ENCODE measurements around the gene GDAP2.

DNA sequence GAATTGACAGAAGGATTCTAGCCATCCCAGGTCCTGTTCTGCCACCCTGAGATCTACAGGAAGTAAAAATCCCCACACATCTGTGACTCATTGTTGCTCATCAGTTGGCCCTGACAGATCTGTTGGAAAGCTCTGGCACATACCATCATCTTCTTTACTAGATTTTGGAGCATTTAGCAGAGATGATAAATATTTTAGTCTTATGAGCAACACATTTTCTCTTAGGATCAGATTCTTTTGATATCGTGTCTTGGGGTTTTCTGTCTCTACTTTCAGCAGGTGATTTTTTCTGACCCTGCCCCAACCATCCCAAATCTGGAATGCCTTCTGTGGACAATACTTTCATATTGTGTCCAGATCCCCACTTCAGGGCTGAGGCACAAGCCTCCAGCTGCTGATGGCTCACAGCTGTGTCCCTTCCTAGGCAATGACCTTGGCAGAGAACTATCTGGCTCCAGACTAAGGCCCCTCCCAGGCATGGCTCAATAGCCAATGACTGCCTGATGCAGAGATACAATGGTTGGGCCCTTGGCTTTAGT lies 102.8 kb downstream of the GDAP2 start:
- TF ChIP-seq POLR2AphosphoS5 (IDR thresholded peaks at IDR 0.05) = no peak
- TF ChIP-seq, protein P1, sequence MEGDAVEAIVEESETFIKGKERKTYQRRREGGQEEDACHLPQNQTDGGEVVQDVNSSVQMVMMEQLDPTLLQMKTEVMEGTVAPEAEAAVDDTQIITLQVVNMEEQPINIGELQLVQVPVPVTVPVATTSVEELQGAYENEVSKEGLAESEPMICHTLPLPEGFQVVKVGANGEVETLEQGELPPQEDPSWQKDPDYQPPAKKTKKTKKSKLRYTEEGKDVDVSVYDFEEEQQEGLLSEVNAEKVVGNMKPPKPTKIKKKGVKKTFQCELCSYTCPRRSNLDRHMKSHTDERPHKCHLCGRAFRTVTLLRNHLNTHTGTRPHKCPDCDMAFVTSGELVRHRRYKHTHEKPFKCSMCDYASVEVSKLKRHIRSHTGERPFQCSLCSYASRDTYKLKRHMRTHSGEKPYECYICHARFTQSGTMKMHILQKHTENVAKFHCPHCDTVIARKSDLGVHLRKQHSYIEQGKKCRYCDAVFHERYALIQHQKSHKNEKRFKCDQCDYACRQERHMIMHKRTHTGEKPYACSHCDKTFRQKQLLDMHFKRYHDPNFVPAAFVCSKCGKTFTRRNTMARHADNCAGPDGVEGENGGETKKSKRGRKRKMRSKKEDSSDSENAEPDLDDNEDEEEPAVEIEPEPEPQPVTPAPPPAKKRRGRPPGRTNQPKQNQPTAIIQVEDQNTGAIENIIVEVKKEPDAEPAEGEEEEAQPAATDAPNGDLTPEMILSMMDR (IDR thresholded peaks at IDR 0.05) = no peak

All from suprapubic skin (tissue), 3 donors.